ENCODE results near the gene CARD10. TPM values are rescaled to one million over a fixed set of nuclear protein-coding genes. Genes with fewer than 3 reads are reported as not detected.
A peak's percentile ranks its signal among the peaks of the same experiment; 100 is the strongest.

Gene CARD10
- total and polyA plus RNA-seq, 2 of the 13 experiments (the other 11 are each of a cell fraction or from before 2014, with no cell fraction given): 35.2 to 55.8 TPM

- TF ChIP-seq ATF3 (CRISPR knock-in tag; IDR thresholded peaks at IDR 0.05) (peak; percentile 35; the same call in 1 of the 2 replicates), THAP7 (CRISPR knock-in tag; IDR thresholded peaks at IDR 0.05) (no peak), FOXP4 (CRISPR knock-in tag; IDR thresholded peaks at IDR 0.05) (peak; percentile 94), ZNF256 (CRISPR knock-in tag; conservative IDR thresholded peaks at IDR 0.05) (no peak), PPARG (CRISPR knock-in tag; conservative IDR thresholded peaks at IDR 0.05) (peak; percentile 81), ZNF567 (CRISPR knock-in tag; IDR thresholded peaks at IDR 0.05; ENCODE audit: borderline replicate concordance) (peak; percentile 94), ZBTB10 (CRISPR knock-in tag; IDR thresholded peaks at IDR 0.05; ENCODE audit: borderline replicate concordance) (peak; percentile 63; the same call in 1 of the 2 replicates), U2AF2 (IDR thresholded peaks at IDR 0.05; ENCODE audit: low read depth, low read length) (no peak), ZSCAN21 (CRISPR knock-in tag; IDR thresholded peaks at IDR 0.05; ENCODE audit: borderline replicate concordance) (peak; percentile 77; the same call in 1 of the 2 replicates), TBX2 (CRISPR knock-in tag; IDR thresholded peaks at IDR 0.05; ENCODE audit: borderline replicate concordance) (peak; percentile 98), TERF1 (CRISPR knock-in tag; IDR thresholded peaks at IDR 0.05) (no peak), SCMH1 (CRISPR knock-in tag; IDR thresholded peaks at IDR 0.05; ENCODE audit: borderline replicate concordance) (no peak), FOSL1 (CRISPR knock-in tag; IDR thresholded peaks at IDR 0.05; ENCODE audit: borderline replicate concordance) (no peak), ZNF142 (CRISPR knock-in tag; IDR thresholded peaks at IDR 0.05) (no peak), PCBP2 (optimal IDR thresholded peaks at IDR 0.05; ENCODE audit: low read depth, low read length, poor library complexity, severe bottlenecking) (no peak)
Measured at GRCh38 chr22:37545703-37546436, 26.7 kb upstream of the CARD10 start (continued).

All from HepG2 (cell line).